ENCODE measurements around the gene CSF2RB. TPM values are rescaled to one million over a fixed set of nuclear protein-coding genes. Genes with fewer than 3 reads are reported as not detected.

CSF2RB gene
- polyA plus RNA-seq, 4 donors: 2.3 to 3.1 (median 2.8) TPM

GRCh38 chr22:36934418-36935312 is 21.2 kb downstream of the CSF2RB start:
- no peak for DNase-seq (ENCODE audit: low read depth in 4 of 4, low spot score in 3 of 4)

DNA sequence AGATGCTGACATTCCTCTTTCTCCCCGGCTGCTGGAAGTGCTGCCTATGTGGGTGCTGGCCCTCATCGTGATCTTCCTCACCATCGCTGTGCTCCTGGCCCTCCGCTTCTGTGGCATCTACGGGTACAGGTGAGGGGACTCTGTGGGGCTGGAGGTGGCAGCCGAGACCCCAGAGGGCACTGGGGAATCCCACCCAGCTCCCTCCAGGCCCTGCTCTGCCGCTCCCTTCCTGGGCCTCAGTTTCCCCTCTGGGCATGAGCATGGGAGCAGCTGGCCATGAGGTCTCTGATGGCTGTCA is 21.8 kb downstream of the CSF2RB start:
- DNase-seq (ENCODE audit: low read depth in 4 of 4, low spot score in 3 of 4): no peak

DNA sequence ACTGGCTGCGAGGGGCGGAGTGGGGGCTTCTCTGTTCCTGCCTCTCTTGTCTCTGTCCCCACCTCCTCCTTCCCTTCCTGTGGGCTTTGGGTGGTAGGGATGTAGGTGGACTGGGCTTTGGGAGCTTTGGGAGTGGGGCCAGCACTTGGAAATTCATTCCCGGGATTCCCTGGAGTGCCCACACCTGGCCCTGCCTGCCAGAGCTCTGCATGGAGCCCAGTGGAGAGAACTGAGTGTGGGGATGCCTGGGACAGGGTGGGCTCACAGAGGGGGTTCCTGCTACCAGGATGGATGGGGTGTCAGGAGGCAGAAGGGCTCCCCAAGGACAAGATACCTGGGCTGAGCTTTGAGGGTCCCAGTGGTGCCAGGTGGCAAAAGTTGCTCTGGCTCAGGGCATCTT is 22.3 kb downstream of the CSF2RB start:
- DNase-seq (ENCODE audit: low read depth in 4 of 4, low spot score in 3 of 4): no peak

GRCh38 chr22:36936362-36937116 is 23.1 kb downstream of the CSF2RB start:
- no peak for DNase-seq (ENCODE audit: low read depth in 4 of 4, low spot score in 3 of 4)

- no peak for DNase-seq (ENCODE audit: low read depth in 4 of 4, low spot score in 3 of 4)
Observed at GRCh38 chr22:36937319-36938027, 24.0 kb downstream of the CSF2RB start.

GRCh38 chr22:36938028-36938425 is 24.6 kb downstream of the CSF2RB start:
- DNase-seq (ENCODE audit: low read depth in 4 of 4, low spot score in 3 of 4): no peak

DNA sequence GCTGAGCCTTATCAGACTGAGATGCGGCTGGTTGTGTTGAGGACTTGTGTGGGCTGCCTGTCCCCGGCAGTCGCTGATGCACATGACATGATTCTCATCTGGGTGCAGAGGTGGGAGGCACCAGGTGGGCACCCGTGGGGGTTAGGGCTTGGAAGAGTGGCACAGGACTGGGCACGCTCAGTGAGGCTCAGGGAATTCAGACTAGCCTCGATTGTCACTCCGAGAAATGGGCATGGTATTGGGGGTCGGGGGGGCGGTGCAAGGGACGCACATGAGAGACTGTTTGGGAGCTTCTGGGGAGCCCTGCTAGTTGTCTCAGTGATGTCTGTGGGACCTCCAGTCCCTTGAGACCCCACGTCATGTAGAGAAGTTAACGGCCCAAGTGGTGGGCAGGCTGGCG is 25.5 kb downstream of the CSF2RB start:
- no peak for DNase-seq (ENCODE audit: low read depth in 4 of 4, low spot score in 3 of 4)

- DNase-seq (ENCODE audit: low read depth in 4 of 4, low spot score in 3 of 4): no peak
Observed at GRCh38 chr22:36940676-36941075, 27.2 kb downstream of the CSF2RB start.

DNA sequence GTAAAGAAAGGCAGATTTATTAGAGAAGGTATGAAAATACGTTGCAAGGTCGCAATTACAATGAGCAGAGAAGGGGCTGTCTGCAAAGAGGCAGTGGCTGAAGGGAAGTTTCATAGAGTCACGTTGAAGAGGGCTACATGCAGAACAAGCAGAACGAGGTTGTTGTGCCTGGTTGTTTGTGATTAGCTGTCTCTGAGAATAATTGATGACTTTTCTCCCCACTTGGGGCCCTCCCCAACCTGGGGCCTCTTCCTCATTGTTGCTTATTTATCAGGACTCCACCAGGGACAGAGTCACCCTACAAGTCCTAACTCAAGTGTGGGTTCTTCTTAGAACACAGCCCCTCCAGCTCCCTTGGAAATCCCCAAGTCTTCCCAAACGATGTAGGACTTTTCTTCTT is 29.1 kb downstream of the CSF2RB start:
- DNase-seq (ENCODE audit: low read depth in 4 of 4, low spot score in 3 of 4): no peak

- no peak for DNase-seq (ENCODE audit: low read depth in 4 of 4, low spot score in 3 of 4)
Observed at GRCh38 chr22:36946421-36947158, 33.2 kb downstream of the CSF2RB start.

DNA sequence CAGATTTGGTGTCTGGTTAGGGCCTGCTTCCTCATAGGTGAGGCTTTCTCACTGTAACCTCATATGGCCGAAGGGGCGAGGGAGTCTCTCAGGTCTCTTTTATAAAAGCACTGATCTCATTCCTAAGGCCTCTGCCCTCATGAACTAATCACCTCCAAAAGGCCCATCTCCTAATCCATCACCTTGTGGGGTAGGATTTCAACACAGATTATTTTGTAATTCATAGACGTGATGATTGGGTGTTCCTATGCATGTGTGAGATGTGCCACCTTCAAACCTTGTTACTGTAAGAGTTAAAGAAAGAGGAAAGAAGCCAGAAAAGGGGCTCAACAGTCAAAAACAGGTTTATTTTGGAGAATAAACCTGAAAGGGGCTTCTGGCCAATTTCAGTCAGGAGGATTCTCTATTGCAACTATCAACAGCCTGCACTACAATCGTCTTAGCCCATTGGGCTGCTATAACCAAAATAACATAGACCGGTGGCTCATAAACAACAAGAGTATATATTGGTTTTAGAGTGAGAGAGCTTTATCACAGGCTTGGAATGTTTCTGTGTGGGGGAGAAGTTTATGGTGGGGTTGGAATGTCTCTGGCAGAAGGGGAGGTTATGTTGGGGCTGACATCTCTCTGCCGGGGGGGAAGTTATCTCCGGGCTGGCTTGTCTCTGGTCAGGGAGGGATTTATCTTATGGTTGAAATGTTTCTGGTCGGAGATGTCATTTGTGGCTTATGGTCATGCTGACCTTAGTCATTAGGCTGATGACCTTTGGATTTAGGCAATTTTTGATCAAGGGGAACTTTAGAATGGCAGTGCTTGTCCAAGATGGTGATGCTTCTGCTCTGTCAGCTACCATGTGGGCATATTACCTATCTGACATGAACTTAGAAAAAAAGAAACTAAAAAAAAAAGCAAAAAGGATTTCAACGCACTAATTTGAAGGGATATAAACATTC is 35.1 kb downstream of the CSF2RB start:
- DNase-seq (ENCODE audit: low read depth in 4 of 4, low spot score in 3 of 4): no peak

GRCh38 chr22:36950797-36951590 is 37.6 kb downstream of the CSF2RB start:
- no peak for DNase-seq (ENCODE audit: low read depth in 4 of 4, low spot score in 3 of 4)

DNA sequence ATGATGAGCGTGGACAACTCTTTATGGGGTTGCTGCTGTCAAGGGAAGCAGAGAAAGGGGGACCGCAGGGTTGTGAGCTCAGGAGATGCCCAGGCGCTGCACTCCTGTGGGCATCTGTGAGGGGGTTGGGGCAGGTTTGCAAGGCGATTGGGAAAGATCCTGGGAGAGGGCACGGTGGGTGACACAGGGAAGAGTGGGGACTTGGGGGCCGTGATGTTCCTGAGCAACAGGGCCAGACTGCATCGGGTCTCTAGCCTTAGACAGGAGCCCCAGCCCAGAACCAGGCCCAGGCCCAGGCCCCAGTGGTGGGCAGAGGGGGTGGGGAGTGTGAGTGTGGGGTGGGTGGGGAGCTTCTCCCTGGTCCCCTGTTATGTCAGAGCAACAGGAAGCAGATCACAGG is 38.3 kb downstream of the CSF2RB start:
- DNase-seq (ENCODE audit: low read depth in 4 of 4, low spot score in 3 of 4): no peak

GRCh38 chr22:36953239-36954080 is 40.0 kb downstream of the CSF2RB start:
- no peak for DNase-seq (ENCODE audit: low read depth in 4 of 4, low spot score in 3 of 4)

GRCh38 chr22:36954251-36955014 is 41.0 kb downstream of the CSF2RB start:
- DNase-seq (ENCODE audit: low read depth in 4 of 4, low spot score in 3 of 4): no peak

DNA sequence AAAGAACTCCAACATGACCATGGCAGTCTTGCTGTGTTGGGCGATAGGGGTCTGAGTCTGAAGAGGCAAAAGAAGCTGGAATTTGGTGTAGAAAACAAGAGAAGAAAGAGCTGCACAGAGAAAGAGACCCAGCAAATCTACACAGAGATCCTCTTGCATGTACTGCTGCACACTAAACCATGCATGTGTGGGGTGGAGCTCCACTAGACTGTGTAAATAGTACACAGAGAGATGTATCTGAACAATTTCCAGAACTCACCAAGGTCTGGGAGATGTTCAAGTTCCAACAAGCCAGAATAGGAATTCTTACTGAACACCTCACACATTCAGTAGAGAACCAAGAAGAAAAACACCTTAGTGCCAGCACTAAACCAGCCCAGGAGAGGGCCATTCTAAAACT is 42.3 kb downstream of the CSF2RB start:
- no peak for DNase-seq (ENCODE audit: low read depth in 4 of 4, low spot score in 3 of 4)

- DNase-seq (ENCODE audit: low read depth in 4 of 4, low spot score in 3 of 4): no peak
Observed at GRCh38 chr22:36958366-36958765, 44.9 kb downstream of the CSF2RB start.
